DOHH2 (cell line): Measurements from ENCODE around the gene FAM227A.

Experiments used
- EZH2phosphoT487 ChIP-seq: fragments of 200-600 bp; sonication (generic); IDR thresholded peaks from 2 replicates; pipeline ENCODE4 v1.6.1; 2017; ENCODE audit warnings: borderline replicate concordance, mild to moderate bottlenecking, antibody characterized with exemption, low read length, moderate library complexity, mixed read lengths
- TF ChIP-seq, protein P1 (sequence below): fragments of 200-600 bp; sonication (generic); IDR thresholded peaks from one replicate; pipeline ENCODE4 v1.5.1; 2014; ENCODE audit warnings: antibody characterized with exemption, mild to moderate bottlenecking, low read depth, low read length; ENCODE audit not compliant: poor library complexity, severe bottlenecking

DNA sequence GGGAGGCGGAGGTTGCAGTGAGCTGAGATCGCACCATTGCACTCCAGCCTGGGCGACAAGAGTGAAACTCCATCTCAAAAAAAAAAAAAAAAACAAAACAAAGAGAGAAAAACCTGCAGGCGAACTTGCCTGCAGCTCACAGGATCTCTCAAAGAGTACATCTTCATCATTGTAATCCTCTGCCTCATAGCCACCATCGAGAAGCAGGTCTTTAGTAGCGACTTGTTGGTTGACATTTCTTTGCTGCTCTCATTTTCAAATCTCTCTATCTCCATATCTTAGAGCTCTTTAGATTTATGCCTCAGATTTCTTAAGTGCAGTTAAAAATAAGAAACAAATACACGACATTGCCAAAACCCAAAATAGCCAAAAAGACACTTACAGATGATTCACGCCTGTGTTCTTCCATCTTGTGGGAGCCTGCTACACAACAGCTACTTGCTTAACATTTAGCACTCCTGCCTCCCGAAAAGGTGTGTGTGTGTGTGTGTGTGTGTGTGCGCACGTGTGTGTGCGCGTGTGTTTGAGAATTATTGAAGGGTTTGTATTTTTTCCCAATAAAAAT lies 14.6 kb downstream of the FAM227A start:
- TF ChIP-seq, protein P1, sequence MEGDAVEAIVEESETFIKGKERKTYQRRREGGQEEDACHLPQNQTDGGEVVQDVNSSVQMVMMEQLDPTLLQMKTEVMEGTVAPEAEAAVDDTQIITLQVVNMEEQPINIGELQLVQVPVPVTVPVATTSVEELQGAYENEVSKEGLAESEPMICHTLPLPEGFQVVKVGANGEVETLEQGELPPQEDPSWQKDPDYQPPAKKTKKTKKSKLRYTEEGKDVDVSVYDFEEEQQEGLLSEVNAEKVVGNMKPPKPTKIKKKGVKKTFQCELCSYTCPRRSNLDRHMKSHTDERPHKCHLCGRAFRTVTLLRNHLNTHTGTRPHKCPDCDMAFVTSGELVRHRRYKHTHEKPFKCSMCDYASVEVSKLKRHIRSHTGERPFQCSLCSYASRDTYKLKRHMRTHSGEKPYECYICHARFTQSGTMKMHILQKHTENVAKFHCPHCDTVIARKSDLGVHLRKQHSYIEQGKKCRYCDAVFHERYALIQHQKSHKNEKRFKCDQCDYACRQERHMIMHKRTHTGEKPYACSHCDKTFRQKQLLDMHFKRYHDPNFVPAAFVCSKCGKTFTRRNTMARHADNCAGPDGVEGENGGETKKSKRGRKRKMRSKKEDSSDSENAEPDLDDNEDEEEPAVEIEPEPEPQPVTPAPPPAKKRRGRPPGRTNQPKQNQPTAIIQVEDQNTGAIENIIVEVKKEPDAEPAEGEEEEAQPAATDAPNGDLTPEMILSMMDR, result no peak
- TF ChIP-seq EZH2phosphoT487, result no peak
